Erythroblast (primary cell): Measurements from ENCODE around the gene KIAA1671.

Experiments
- GATA1 ChIP-seq: IDR thresholded peaks from 2 replicates; pipeline ENCODE4 v1.6.1; 2011; ENCODE audit warnings: low read depth, mild to moderate bottlenecking, control low read depth, low read length, moderate library complexity
- POLR2A ChIP-seq: IDR thresholded peaks from 2 replicates; pipeline ENCODE4 v1.6.1; 2011; ENCODE audit warnings: mild to moderate bottlenecking, low read length

GRCh38 chr22:25021976-25022711, 69.6 kb downstream of the KIAA1671 start:
- TF ChIP-seq POLR2A (no peak), GATA1 (no peak)
